ENCODE results near the gene ALDH1A3.

ALDH1A3 gene

DNA sequence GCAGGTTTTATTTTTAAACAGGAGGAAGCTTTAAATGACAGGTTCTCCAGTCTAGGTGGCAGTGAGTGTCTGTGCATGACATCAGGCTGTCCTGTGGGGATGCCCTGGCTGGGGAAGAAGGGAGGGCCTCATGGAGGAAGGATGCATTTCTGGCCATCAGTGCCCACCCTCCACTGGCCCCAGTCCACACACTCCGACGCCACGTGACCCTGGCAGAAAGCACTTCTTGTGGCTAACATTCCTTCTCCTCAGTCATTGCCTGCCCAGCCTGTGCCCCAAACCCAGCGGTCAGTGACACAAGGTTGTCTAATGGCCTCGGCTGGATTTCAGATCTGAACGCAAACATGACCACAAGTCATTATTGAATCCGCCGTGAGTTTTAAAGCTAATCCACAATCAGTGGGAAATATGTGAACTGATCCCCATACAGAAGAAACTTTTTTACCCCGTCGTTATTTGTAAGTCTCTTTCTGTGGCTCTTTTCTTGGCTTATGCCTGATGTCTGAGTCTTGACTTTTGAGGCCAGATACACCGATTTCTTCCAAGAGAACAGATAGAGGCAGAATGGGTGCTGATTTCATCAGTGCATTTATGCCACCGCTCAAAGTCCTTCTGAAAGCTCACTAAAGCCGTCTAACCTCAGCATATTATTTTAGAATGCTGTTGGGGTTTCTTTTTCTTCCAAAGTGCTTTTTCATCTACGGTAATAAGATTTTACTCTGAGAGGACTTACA is 22.2 kb downstream of the ALDH1A3 start:
- Histone ChIP-seq H3K9me3 (ENCODE audit: severe bottlenecking) (no peaks in the 10 kb centered on the region), H3K4me3 (ENCODE audit: low read depth, low read length) (no peak overlapping the region), H3K27ac (no peak overlapping the region), H3K27me3 (ENCODE audit: insufficient read depth, low read depth, severe bottlenecking) (no peaks in the 10 kb centered on the region), H3K36me3 (no peaks in the 10 kb centered on the region)
- TF ChIP-seq, protein P1, sequence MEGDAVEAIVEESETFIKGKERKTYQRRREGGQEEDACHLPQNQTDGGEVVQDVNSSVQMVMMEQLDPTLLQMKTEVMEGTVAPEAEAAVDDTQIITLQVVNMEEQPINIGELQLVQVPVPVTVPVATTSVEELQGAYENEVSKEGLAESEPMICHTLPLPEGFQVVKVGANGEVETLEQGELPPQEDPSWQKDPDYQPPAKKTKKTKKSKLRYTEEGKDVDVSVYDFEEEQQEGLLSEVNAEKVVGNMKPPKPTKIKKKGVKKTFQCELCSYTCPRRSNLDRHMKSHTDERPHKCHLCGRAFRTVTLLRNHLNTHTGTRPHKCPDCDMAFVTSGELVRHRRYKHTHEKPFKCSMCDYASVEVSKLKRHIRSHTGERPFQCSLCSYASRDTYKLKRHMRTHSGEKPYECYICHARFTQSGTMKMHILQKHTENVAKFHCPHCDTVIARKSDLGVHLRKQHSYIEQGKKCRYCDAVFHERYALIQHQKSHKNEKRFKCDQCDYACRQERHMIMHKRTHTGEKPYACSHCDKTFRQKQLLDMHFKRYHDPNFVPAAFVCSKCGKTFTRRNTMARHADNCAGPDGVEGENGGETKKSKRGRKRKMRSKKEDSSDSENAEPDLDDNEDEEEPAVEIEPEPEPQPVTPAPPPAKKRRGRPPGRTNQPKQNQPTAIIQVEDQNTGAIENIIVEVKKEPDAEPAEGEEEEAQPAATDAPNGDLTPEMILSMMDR (IDR thresholded peaks at IDR 0.05; ENCODE audit: low read depth, low read length) = no peak
- DNase-seq = no peak

DNA sequence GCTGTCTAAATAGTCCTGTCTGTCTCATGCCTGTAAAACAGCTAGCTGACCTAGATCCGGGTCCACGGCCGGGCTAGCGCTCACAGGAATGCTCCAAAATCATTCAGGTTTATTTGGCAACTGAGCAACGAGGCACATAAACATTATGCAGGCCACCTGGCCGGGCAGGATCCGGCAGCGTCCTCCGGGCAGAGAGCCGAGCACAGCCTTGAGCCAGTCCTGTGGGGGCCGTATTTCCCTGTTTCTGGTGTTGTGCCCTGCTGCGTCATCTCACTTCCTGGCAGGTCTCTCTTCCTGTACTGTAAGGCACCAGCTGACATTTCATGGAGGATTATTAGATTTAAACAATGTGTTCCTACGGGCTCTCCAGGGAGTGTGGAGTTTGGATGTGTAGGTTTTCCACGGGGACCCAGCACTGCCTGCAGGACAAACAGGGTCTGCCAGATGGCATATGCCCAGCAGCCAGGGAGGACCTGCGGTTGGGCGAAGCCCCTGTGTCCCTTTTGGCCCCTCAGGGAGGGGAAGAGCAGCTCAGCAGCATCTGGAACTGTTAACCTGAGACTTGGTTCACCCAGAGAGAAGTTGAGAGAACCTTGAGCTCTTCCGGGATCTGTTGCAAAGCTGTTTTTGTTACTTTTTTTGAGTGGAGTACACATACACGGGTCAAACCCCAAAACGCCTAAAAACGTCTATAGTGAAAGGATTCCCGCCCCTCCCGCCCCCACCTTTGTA is 23.0 kb downstream of the ALDH1A3 start:
- Histone ChIP-seq H3K9me3 (ENCODE audit: severe bottlenecking) (no peaks in the 10 kb centered on the region), H3K27ac (no peak overlapping the region), H3K36me3 (no peaks in the 10 kb centered on the region), H3K4me3 (ENCODE audit: low read depth, low read length) (no peak overlapping the region), H3K27me3 (ENCODE audit: insufficient read depth, low read depth, severe bottlenecking) (no peaks in the 10 kb centered on the region)
- no peak for DNase-seq
- TF ChIP-seq, protein P1 (IDR thresholded peaks at IDR 0.05; ENCODE audit: low read depth, low read length) = no peak

DNA sequence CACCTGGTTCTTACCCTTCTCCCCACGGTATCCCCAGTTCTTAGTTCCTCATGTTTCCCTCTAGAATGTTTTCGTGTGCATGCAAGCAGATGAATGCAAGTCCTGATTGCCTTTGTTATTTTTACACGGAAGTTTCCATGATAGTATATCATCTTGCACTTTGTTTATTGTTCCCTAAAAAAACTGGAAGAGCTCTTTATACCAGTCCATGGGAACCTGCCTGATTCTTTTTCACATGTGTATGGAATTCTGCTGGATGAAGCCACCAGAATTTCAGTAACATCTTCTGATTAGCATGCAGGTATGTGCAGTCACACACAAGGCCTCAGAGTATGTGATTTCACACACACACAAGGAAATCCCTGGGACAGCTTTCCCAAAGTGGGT is 23.5 kb downstream of the ALDH1A3 start:
- Histone ChIP-seq H3K27ac (no peak overlapping the region), H3K27me3 (ENCODE audit: insufficient read depth, low read depth, severe bottlenecking) (no peaks in the 10 kb centered on the region), H3K36me3 (no peaks in the 10 kb centered on the region), H3K9me3 (ENCODE audit: severe bottlenecking) (no peaks in the 10 kb centered on the region), H3K4me3 (ENCODE audit: low read depth, low read length) (no peak overlapping the region)
- TF ChIP-seq, protein P1 (IDR thresholded peaks at IDR 0.05; ENCODE audit: low read depth, low read length) = no peak
- no peak for DNase-seq

DNA sequence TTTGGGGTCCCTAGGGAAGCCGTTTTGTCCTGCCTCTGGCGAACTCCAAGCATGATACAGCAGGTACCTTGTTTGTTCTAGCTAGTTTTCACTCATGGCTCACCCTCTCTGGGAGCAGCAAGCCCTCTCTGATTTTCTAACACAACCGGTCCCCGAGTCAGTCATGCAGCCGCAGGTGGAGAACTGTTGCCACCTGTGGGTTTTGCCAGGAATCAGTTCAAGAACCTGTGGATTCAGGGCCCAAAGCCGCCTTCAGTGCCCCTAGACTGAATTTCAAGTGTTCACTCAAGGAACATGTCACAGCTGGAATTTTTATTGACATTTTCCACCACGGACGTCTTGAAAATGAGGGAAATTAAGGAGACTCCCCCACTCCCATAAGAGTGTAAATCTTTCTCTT is 26.2 kb downstream of the ALDH1A3 start:
- TF ChIP-seq, protein P1 (IDR thresholded peaks at IDR 0.05; ENCODE audit: low read depth, low read length) = no peak
- Histone ChIP-seq H3K27ac (no peak overlapping the region), H3K36me3 (no peaks in the 10 kb centered on the region), H3K9me3 (ENCODE audit: severe bottlenecking) (no peaks in the 10 kb centered on the region), H3K27me3 (ENCODE audit: insufficient read depth, low read depth, severe bottlenecking) (no peaks in the 10 kb centered on the region), H3K4me3 (ENCODE audit: low read depth, low read length) (no peak overlapping the region)
- no peak for DNase-seq

DNA sequence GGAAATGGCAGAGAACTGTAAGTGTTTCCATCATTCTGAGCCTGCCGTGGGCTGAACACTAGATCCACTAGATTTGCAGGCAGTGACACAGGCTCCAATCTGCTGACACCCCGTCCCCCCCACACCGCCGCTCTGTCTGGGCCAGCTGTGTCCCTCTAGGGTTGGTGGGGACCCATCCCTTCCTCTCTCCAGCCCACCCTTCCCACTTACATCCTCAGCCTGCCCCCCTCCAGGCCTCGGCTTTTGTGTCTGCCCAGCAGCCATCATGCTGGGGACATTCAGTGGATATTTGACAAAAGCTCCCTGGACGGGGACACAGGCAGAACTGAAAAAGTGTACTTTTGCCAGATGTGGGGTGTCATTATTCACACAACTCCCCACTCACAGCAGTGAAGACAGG is 28.8 kb downstream of the ALDH1A3 start:
- H3K27me3 ChIP-seq (ENCODE audit: insufficient read depth, low read depth, severe bottlenecking) = no peaks in the 10 kb centered on the region
- no peak overlapping the region for H3K27ac ChIP-seq
- no peak for DNase-seq
- H3K9me3 ChIP-seq (ENCODE audit: severe bottlenecking) = peaks cover 1% of the 10 kb centered on the region
- no peak overlapping the region for H3K4me3 ChIP-seq (ENCODE audit: low read depth, low read length)
- TF ChIP-seq, protein P1 (IDR thresholded peaks at IDR 0.05; ENCODE audit: low read depth, low read length) = no peak
- no peaks in the 10 kb centered on the region for H3K36me3 ChIP-seq
